Testis (tissue), 2 donors: Measurements from ENCODE around the gene MED8.

Source experiments
- POLR2A ChIP-seq: fragments of 450-650 bp; IDR thresholded peaks from one replicate; pipeline ENCODE4 v1.6.1; 2017; ENCODE audit warnings: antibody characterized with exemption, mild to moderate bottlenecking, moderate library complexity
- TF ChIP-seq, protein P1 (sequence below), 3 experiments: fragments of 450-650 bp in 2 of 3; fragments of 200-600 bp in 1 of 3; sonication (generic) in 1 of 3; IDR thresholded peaks; one replicate each; pipeline ENCODE4 v1.5.1; 2016 to 2019; ENCODE audit warnings: antibody characterized with exemption in 3 of 3, mild to moderate bottlenecking in 2 of 3, moderate library complexity in 1 of 3

DNA sequence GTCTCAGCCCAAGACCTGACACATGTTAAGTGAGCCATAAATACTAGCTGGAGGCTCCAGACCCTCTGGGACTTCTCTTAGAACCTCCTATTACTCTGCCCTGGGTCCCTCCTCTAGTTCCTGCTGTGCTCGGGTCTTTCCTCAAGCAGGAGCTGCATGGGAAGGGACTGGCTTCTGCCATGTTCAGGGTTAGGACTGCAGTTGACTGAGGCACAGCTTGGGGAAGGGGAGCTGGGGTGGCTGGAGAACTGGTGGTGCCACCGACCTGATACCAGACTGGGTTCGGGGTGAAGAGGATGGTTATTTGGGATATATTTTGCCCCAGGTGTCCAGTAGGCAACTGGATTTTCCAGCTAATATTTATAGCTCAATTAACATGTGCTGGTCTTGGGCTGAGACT, 48.4 kb upstream of the MED8 start:
- TF ChIP-seq POLR2A, result no peak
- TF ChIP-seq, protein P1, sequence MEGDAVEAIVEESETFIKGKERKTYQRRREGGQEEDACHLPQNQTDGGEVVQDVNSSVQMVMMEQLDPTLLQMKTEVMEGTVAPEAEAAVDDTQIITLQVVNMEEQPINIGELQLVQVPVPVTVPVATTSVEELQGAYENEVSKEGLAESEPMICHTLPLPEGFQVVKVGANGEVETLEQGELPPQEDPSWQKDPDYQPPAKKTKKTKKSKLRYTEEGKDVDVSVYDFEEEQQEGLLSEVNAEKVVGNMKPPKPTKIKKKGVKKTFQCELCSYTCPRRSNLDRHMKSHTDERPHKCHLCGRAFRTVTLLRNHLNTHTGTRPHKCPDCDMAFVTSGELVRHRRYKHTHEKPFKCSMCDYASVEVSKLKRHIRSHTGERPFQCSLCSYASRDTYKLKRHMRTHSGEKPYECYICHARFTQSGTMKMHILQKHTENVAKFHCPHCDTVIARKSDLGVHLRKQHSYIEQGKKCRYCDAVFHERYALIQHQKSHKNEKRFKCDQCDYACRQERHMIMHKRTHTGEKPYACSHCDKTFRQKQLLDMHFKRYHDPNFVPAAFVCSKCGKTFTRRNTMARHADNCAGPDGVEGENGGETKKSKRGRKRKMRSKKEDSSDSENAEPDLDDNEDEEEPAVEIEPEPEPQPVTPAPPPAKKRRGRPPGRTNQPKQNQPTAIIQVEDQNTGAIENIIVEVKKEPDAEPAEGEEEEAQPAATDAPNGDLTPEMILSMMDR (IDR thresholded peaks at IDR 0.05), result no peak
